NT2/D1 (cell line): ENCODE results near the gene ANLN.

Experiments
- DNase-seq: peaks from one replicate; pipeline ENCODE4 v3.0.0-alpha.2; 2011; ENCODE audit warnings: low read depth, low spot score
- H3K27me3 ChIP-seq: 2 replicates; pipeline ENCODE4 v1.6.0; 2011; ENCODE audit warnings: mild to moderate bottlenecking; ENCODE audit not compliant: insufficient read length, insufficient read depth
- H3K36me3 ChIP-seq: 2 replicates; pipeline ENCODE4 v1.6.1; 2011; ENCODE audit warnings: mild to moderate bottlenecking, low read length, mixed read lengths; ENCODE audit not compliant: insufficient read depth, insufficient read length
- H3K4me1 ChIP-seq: 2 replicates; pipeline ENCODE4 v1.5.1; 2011; ENCODE audit not compliant: insufficient read depth, insufficient read length
- H3K4me3 ChIP-seq: 2 replicates; pipeline ENCODE4 v1.5.1; 2011; ENCODE audit warnings: low read depth; ENCODE audit not compliant: insufficient read length
- H3K9ac ChIP-seq: 2 replicates; pipeline ENCODE4 v1.6.0; 2011; ENCODE audit warnings: low read depth; ENCODE audit not compliant: insufficient read length
- H3K9me3 ChIP-seq: 2 replicates; pipeline ENCODE4 v1.5.1; 2011; ENCODE audit warnings: mild to moderate bottlenecking, low read length; ENCODE audit not compliant: insufficient read depth
- SUZ12 ChIP-seq: IDR thresholded peaks from 2 replicates; pipeline ENCODE4 v1.6.1; 2011; ENCODE audit not compliant: insufficient read length, insufficient read depth; ENCODE audit errors: extremely low read depth
- YY1 ChIP-seq: IDR thresholded peaks from 2 replicates; pipeline ENCODE4 v1.6.1; 2011; ENCODE audit not compliant: insufficient read length, insufficient read depth
- ZNF274 ChIP-seq: IDR thresholded peaks from 2 replicates; pipeline ENCODE4 v1.6.1; 2011; ENCODE audit warnings: mild to moderate bottlenecking, low read depth, low read length

The ANLN gene

DNA sequence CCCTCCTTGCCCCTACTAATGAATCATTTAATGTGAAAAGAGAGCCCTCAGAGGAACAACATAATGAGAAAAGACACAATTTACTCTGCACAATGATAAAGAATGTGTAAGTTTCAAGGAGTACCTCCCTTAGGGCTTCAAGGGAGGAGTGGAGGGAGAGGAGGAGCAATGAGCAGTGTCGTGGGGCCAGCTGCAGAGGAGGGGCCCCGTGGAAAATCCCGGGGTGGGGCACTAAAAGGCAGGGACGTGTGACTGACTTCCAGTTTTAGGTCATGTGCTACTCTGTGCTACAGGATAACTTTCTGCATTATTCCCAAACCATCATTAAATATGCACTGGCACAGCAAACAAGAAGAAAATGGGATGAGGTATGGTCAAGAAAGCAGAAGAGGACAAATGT lies 108.1 kb downstream of the ANLN start:
- no peaks in the 10 kb centered on the region for H3K36me3 ChIP-seq
- no peak overlapping the region for H3K4me3 ChIP-seq
- no peak for TF ChIP-seq SUZ12
- no peak for TF ChIP-seq ZNF274
- no peak for TF ChIP-seq YY1
- H3K4me1 ChIP-seq = no peaks in the 10 kb centered on the region
- no peak for DNase-seq
- H3K27me3 ChIP-seq = no peaks in the 10 kb centered on the region
- no peaks in the 10 kb centered on the region for H3K9me3 ChIP-seq
- no peak overlapping the region for H3K9ac ChIP-seq
